GM12801 (cell line): ENCODE measurements around the gene BEST1.

Experiments
- TF ChIP-seq, protein P1 (sequence below): IDR thresholded peaks from one replicate; pipeline ENCODE4 v1.5.1; 2011; ENCODE audit warnings: control low read depth; ENCODE audit not compliant: insufficient read length; ENCODE audit errors: extremely low read depth

BEST1 gene

DNA sequence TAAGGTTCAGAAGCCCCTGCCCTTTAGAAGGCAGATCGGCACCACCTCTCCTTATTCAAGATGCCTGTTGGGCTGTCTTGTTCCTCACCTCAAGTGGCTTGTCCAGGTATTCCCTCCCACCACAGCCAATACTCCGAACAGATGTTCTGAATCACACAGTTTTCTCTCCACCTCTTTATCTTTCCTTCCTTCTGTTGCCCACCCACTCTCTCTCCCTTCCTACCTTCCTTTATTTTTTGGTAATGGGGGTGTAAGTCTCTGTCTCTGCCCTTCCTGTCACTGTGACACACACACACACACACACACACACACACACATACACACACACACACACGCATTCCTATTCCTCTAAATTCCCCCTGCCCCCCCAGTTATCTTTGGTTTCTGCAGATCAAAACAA is 8.4 kb downstream of the BEST1 start:
- TF ChIP-seq, protein P1, sequence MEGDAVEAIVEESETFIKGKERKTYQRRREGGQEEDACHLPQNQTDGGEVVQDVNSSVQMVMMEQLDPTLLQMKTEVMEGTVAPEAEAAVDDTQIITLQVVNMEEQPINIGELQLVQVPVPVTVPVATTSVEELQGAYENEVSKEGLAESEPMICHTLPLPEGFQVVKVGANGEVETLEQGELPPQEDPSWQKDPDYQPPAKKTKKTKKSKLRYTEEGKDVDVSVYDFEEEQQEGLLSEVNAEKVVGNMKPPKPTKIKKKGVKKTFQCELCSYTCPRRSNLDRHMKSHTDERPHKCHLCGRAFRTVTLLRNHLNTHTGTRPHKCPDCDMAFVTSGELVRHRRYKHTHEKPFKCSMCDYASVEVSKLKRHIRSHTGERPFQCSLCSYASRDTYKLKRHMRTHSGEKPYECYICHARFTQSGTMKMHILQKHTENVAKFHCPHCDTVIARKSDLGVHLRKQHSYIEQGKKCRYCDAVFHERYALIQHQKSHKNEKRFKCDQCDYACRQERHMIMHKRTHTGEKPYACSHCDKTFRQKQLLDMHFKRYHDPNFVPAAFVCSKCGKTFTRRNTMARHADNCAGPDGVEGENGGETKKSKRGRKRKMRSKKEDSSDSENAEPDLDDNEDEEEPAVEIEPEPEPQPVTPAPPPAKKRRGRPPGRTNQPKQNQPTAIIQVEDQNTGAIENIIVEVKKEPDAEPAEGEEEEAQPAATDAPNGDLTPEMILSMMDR: no peak

DNA sequence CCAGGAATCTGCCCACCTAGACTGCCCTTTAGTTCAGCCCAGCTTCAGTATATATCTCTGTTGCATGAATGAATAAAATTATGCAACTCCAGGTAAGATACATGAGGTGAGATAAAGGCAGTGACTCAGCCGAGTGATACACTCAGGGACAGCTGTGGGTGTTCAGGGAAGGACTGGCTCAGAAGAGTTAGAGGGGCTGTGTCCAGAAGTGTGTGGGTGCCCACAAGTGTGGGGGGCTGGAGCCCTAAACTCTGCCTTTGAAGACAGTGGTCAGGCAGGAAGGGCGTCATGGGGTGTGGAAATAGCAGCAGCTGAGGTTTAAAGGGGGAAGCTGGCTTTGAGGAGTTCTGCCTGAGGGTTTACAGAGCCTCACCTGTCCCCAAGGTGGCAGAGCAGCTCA is 9.0 kb downstream of the BEST1 start:
- TF ChIP-seq, protein P1: no peak

DNA sequence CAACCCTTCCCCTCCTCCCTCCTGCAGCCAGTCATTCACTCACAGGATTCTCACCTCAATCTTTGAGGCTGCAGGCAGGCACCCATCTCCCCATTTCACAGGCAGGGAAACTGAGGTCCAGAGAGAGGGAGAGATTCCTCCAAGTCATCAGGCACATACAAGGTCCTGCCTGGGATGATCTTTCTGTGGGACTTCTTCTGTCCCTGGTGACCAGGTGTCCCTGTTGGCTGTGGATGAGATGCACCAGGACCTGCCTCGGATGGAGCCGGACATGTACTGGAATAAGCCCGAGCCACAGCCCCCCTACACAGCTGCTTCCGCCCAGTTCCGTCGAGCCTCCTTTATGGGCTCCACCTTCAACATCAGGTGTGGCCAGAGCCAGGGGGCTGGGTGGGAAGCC is 9.5 kb downstream of the BEST1 start:
- TF ChIP-seq, protein P1: no peak

DNA sequence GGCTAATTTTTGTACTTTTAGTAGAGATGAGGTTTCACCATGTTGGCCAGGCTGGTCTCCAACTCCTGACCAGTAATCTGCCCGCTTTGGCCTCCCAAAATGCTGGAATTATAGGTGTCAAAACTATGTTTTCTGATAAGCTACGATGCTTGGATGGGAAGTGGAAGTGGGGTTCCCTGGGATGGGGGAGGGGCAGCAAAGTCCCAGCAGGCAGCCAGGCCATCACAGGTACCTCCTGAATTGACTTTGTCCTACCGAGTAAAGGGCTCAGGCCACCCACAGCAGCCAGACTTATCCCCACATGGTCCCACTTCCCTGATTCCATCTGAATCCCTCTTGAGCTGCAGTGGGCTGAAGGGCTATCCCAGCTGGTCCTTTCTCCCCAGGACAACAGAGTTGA is 10.4 kb downstream of the BEST1 start:
- TF ChIP-seq, protein P1: no peak

DNA sequence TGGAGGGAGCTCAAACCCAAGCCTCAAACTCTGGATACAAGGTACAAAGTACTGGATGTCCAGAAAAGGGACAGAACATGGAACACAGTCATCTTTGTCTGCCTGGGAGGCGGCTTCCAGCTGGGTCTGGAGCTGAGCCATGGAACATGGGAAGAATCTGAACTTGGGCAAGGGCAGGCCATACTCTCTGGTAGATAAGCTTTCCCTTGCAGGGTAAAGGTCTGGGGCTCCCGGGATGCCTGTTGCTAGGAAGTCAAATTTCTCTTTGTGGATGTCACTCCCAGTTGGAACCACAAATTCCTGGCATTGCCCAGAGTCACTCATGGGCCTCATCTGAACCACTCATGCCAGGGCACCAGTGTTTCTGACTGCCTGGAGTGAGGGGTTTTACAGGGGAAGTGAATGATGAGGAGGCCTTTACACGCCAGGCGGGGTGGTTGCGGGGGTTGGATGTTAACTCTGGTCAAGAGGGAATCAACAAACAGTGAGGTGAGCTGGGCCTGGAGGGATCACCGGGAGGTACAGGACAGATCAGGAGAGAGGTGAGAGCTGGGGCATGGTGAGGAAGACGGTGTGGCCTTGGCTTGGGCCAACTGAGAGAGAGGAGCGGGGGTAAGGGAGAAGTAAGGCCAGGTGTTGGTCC is 11.5 kb downstream of the BEST1 start:
- TF ChIP-seq, protein P1: no peak

DNA sequence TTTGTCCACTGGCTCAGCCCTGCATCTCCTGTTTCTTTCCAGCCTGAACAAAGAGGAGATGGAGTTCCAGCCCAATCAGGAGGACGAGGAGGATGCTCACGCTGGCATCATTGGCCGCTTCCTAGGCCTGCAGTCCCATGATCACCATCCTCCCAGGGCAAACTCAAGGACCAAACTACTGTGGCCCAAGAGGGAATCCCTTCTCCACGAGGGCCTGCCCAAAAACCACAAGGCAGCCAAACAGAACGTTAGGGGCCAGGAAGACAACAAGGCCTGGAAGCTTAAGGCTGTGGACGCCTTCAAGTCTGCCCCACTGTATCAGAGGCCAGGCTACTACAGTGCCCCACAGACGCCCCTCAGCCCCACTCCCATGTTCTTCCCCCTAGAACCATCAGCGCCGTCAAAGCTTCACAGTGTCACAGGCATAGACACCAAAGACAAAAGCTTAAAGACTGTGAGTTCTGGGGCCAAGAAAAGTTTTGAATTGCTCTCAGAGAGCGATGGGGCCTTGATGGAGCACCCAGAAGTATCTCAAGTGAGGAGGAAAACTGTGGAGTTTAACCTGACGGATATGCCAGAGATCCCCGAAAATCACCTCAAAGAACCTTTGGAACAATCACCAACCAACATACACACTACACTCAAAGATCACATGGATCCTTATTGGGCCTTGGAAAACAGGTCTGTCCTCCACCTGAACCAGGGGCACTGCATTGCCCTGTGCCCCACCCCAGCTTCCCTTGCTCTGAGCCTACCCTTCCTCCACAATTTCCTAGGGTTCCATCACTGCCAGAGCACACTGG is 12.3 kb downstream of the BEST1 start:
- TF ChIP-seq, protein P1: no peak

DNA sequence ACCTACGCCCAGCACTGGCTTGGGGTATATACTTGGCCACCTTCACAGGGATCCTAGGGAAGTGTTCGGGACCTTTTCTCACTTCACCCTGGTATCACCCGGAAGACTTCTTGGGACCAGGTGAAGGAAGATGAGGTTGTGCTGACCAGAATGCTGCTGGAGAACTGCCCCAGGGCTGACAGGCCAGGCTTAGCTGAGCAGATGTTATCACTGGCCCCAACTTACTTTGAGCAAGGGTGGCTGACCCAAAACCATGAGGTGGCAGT is 12.8 kb downstream of the BEST1 start:
- TF ChIP-seq, protein P1: no peak
